Activated CD4-positive, alpha-beta T cell treated with anti-CD3 and anti-CD28 coated beads for 4 hours (primary cell): ENCODE measurements around the gene LGR4.
"Not testable (repeated sequence)": the region's sequence is repeated elsewhere in the genome, so short reads cannot be mapped to it uniquely, and the experiment has no call there.

Experiments
- DNase-seq, 2 donors: peaks; one replicate each; pipeline ENCODE4 v3.0.0-alpha.2; 2020

LGR4 gene

GRCh38 chr11:27330633-27331270 lies 141.8 kb downstream of the LGR4 start:
- no peak for DNase-seq

- DNase-seq = no peak
Observed at GRCh38 chr11:27329867-27330632, 142.5 kb downstream of the LGR4 start.

- no peak for DNase-seq
Observed at GRCh38 chr11:27328614-27329013, 144.0 kb downstream of the LGR4 start.

- not testable (repeated sequence) for DNase-seq
Observed at GRCh38 chr11:27327064-27327463, 145.5 kb downstream of the LGR4 start.

- not testable (repeated sequence) for DNase-seq
Observed at GRCh38 chr11:27322196-27322595, 150.4 kb downstream of the LGR4 start.

GRCh38 chr11:27321340-27321739 lies 151.2 kb downstream of the LGR4 start:
- DNase-seq = not testable (repeated sequence)

- DNase-seq = no peak
Observed at GRCh38 chr11:27319072-27319471, 153.5 kb downstream of the LGR4 start.

GRCh38 chr11:27317751-27318150 lies 154.8 kb downstream of the LGR4 start:
- DNase-seq = no peak
